ENCODE results near the gene MANEAL. TPM values are rescaled to one million over a fixed set of nuclear protein-coding genes. Genes with fewer than 3 reads are reported as not detected.

MANEAL gene, protein sequence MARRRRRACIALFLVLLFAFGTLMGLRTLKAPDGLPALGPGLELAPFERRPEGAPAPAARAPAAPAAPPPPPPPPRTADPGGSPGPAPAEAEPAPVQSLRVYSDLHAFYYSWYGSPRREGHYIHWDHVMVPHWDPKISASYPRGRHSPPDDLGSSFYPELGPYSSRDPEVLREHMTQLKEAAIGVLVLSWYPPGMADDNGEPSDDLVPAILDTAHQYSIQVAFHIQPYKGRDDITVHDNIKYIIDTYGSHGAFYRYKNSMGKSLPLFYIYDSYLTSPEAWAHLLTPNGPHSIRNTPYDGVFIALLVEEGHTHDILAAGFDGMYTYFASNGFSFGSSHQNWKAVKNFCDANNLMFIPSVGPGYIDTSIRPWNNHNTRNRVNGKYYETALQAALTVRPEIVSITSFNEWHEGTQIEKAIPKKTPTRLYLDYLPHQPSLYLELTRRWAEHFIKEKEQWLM
- 0.30 and 0.69 TPM in 2 replicates for total RNA-seq

GRCh38 chr1:37793773-37794371, at the start of gene MANEAL:
Gene MANEAL, plus strand, starts transcription at chr1:37793847. Its CDS starts 336 bp downstream, at chr1:37794183.

GRCh38 chr1:37764888-37765441, 28.7 kb upstream of the MANEAL start, which contains the start of gene EPHA10:
Gene EPHA10, minus strand, starts transcription at chr1:37765120. Its CDS starts 54 bp downstream, at chr1:37765066.

GRCh38 chr1:37807555-37808368, 14.1 kb downstream of the MANEAL start, which contains the start of the genes C1orf122 and YRDC:
Gene C1orf122, plus strand, starts transcription at chr1:37807790. Its CDS starts 615 bp downstream, at chr1:37808405.
Gene YRDC, minus strand, starts transcription at chr1:37808208. Its CDS starts 28 bp downstream, at chr1:37808180.

Other genes starting within 250 kb of the MANEAL start
- 9.8 and 12.7 TPM in 2 replicates for gene SNIP1, start 239.6 kb upstream of the MANEAL start, total RNA-seq
- 0.89 and 1.9 TPM in 2 replicates for gene DNALI1, start 236.9 kb upstream of the MANEAL start, total RNA-seq
- gene GNL2, start 197.9 kb upstream of the MANEAL start, total RNA-seq = 44.5 and 81.6 TPM in 2 replicates
- gene RSPO1, start 159.0 kb upstream of the MANEAL start, total RNA-seq = not detected in 2 replicates
- gene CDCA8, start 101.3 kb upstream of the MANEAL start, total RNA-seq = 0.30 and 7.3 TPM in 2 replicates
- not detected in 2 replicates for gene EPHA10, start 28.7 kb upstream of the MANEAL start, total RNA-seq
- gene C1orf122, start 13.9 kb downstream of the MANEAL start, total RNA-seq = 22.6 and 316 TPM in 2 replicates
- gene YRDC, start 14.4 kb downstream of the MANEAL start, total RNA-seq = 19.9 and 20.1 TPM in 2 replicates
- gene MTF1, start 65.7 kb downstream of the MANEAL start, total RNA-seq = 4.2 and 6.7 TPM in 2 replicates
- gene INPP5B, start 153.2 kb downstream of the MANEAL start, total RNA-seq = 20.8 and 25.8 TPM in 2 replicates
- 95.9 and 127 TPM in 2 replicates for gene SF3A3, start 196.2 kb downstream of the MANEAL start, total RNA-seq
- gene FHL3, start 211.7 kb downstream of the MANEAL start, total RNA-seq = 7.7 and 20.3 TPM in 2 replicates
- 35.9 and 50.8 TPM in 2 replicates for gene UTP11, start 218.9 kb downstream of the MANEAL start, total RNA-seq